Measurements from ENCODE around the gene RGPD6.
"Not testable (repeated sequence)": the region's sequence is repeated elsewhere in the genome, so short reads cannot be mapped to it uniquely, and the experiment has no call there.

Gene RGPD6

GRCh38 chr2:110576763-110577416 is at the start of gene RGPD6:
Gene RGPD6 (minus strand): TSS chr2:110577222. CDS start chr2:110577024, 198 bp downstream.
- H3K4me3 ChIP-seq (ENCODE audit: low read length); H3K4me1 ChIP-seq (ENCODE audit: insufficient read depth, low read length); H3K27me3 ChIP-seq (ENCODE audit: insufficient read depth, low read length); H3K36me3 ChIP-seq (ENCODE audit: insufficient read depth, low read length); H2AFZ ChIP-seq (ENCODE audit: low read depth, low read length); H3K9me3 ChIP-seq (ENCODE audit: low read length): not testable (repeated sequence)

- not testable (repeated sequence) for H2AFZ ChIP-seq (ENCODE audit: low read depth, low read length); H3K36me3 ChIP-seq (ENCODE audit: insufficient read depth, low read length); H3K4me3 ChIP-seq (ENCODE audit: low read length); H3K4me1 ChIP-seq (ENCODE audit: insufficient read depth, low read length); H3K27me3 ChIP-seq (ENCODE audit: insufficient read depth, low read length); H3K9me3 ChIP-seq (ENCODE audit: low read length)
These were observed 42.4 kb upstream of the RGPD6 start for GRCh38 chr2:110619326-110619939.

GRCh38 chr2:110613927-110614326 is 36.9 kb upstream of the RGPD6 start:
- H3K27me3 ChIP-seq (ENCODE audit: insufficient read depth, low read length); H3K9me3 ChIP-seq (ENCODE audit: low read length); H3K36me3 ChIP-seq (ENCODE audit: insufficient read depth, low read length); H2AFZ ChIP-seq (ENCODE audit: low read depth, low read length); H3K4me1 ChIP-seq (ENCODE audit: insufficient read depth, low read length); H3K4me3 ChIP-seq (ENCODE audit: low read length): not testable (repeated sequence)

- H3K36me3 ChIP-seq (ENCODE audit: insufficient read depth, low read length); H3K4me1 ChIP-seq (ENCODE audit: insufficient read depth, low read length); H2AFZ ChIP-seq (ENCODE audit: low read depth, low read length); H3K9me3 ChIP-seq (ENCODE audit: low read length); H3K27me3 ChIP-seq (ENCODE audit: insufficient read depth, low read length): not testable (repeated sequence)
- peak overlapping the region; percentile 21 for H3K4me3 ChIP-seq (ENCODE audit: low read length)
These were observed 33.7 kb upstream of the RGPD6 start for GRCh38 chr2:110610613-110611250.

GRCh38 chr2:110609843-110610612 is 33.0 kb upstream of the RGPD6 start:
- H3K36me3 ChIP-seq (ENCODE audit: insufficient read depth, low read length); H3K4me1 ChIP-seq (ENCODE audit: insufficient read depth, low read length); H3K27me3 ChIP-seq (ENCODE audit: insufficient read depth, low read length); H3K4me3 ChIP-seq (ENCODE audit: low read length); H3K9me3 ChIP-seq (ENCODE audit: low read length); H2AFZ ChIP-seq (ENCODE audit: low read depth, low read length): not testable (repeated sequence)

- H3K9me3 ChIP-seq (ENCODE audit: low read length); H2AFZ ChIP-seq (ENCODE audit: low read depth, low read length); H3K36me3 ChIP-seq (ENCODE audit: insufficient read depth, low read length); H3K4me3 ChIP-seq (ENCODE audit: low read length); H3K27me3 ChIP-seq (ENCODE audit: insufficient read depth, low read length); H3K4me1 ChIP-seq (ENCODE audit: insufficient read depth, low read length): not testable (repeated sequence)
These were observed 31.9 kb upstream of the RGPD6 start for GRCh38 chr2:110608788-110609502.

- not testable (repeated sequence) for H3K4me3 ChIP-seq (ENCODE audit: low read length); H3K36me3 ChIP-seq (ENCODE audit: insufficient read depth, low read length)
These were observed 28.0 kb upstream of the RGPD6 start for GRCh38 chr2:110605057-110605456.

GRCh38 chr2:110603917-110604591 is 27.0 kb upstream of the RGPD6 start:
- not testable (repeated sequence) for H3K27me3 ChIP-seq (ENCODE audit: insufficient read depth, low read length); H3K36me3 ChIP-seq (ENCODE audit: insufficient read depth, low read length); H3K9me3 ChIP-seq (ENCODE audit: low read length); H3K4me1 ChIP-seq (ENCODE audit: insufficient read depth, low read length); H2AFZ ChIP-seq (ENCODE audit: low read depth, low read length); H3K4me3 ChIP-seq (ENCODE audit: low read length)

More at GRCh38 chr2:110605057-110605456, 28.0 kb upstream of the RGPD6 start:
- not testable (repeated sequence) for H3K4me1 ChIP-seq (ENCODE audit: insufficient read depth, low read length); H3K9me3 ChIP-seq (ENCODE audit: low read length); H2AFZ ChIP-seq (ENCODE audit: low read depth, low read length); H3K27me3 ChIP-seq (ENCODE audit: insufficient read depth, low read length)

GRCh38 chr2:110602139-110602538 is 25.1 kb upstream of the RGPD6 start:
- H3K4me1 ChIP-seq (ENCODE audit: insufficient read depth, low read length); H2AFZ ChIP-seq (ENCODE audit: low read depth, low read length); H3K4me3 ChIP-seq (ENCODE audit: low read length); H3K9me3 ChIP-seq (ENCODE audit: low read length); H3K36me3 ChIP-seq (ENCODE audit: insufficient read depth, low read length); H3K27me3 ChIP-seq (ENCODE audit: insufficient read depth, low read length): not testable (repeated sequence)

- not testable (repeated sequence) for H3K4me1 ChIP-seq (ENCODE audit: insufficient read depth, low read length); H3K9me3 ChIP-seq (ENCODE audit: low read length); H3K36me3 ChIP-seq (ENCODE audit: insufficient read depth, low read length); H3K4me3 ChIP-seq (ENCODE audit: low read length); H2AFZ ChIP-seq (ENCODE audit: low read depth, low read length); H3K27me3 ChIP-seq (ENCODE audit: insufficient read depth, low read length)
These were observed 15.0 kb upstream of the RGPD6 start for GRCh38 chr2:110591973-110592372.

GRCh38 chr2:110589677-110590330 is 12.8 kb upstream of the RGPD6 start:
- not testable (repeated sequence) for H3K36me3 ChIP-seq (ENCODE audit: insufficient read depth, low read length); H3K9me3 ChIP-seq (ENCODE audit: low read length); H2AFZ ChIP-seq (ENCODE audit: low read depth, low read length); H3K4me3 ChIP-seq (ENCODE audit: low read length); H3K4me1 ChIP-seq (ENCODE audit: insufficient read depth, low read length); H3K27me3 ChIP-seq (ENCODE audit: insufficient read depth, low read length)

GRCh38 chr2:110588520-110588919 is 11.5 kb upstream of the RGPD6 start:
- not testable (repeated sequence) for H3K27me3 ChIP-seq (ENCODE audit: insufficient read depth, low read length); H3K36me3 ChIP-seq (ENCODE audit: insufficient read depth, low read length); H2AFZ ChIP-seq (ENCODE audit: low read depth, low read length); H3K9me3 ChIP-seq (ENCODE audit: low read length); H3K4me3 ChIP-seq (ENCODE audit: low read length); H3K4me1 ChIP-seq (ENCODE audit: insufficient read depth, low read length)

Measured in neuron (in vitro differentiated cells).